Measurements from ENCODE around the gene TRIO. TPM values are rescaled to one million over a fixed set of nuclear protein-coding genes. Genes with fewer than 3 reads are reported as not detected.

The TRIO gene
- total and polyA plus RNA-seq, 2 of the 8 experiments (the other 6 are each of a cell fraction or from before 2014, with no cell fraction given), result 35.1 to 69.1 TPM

DNA sequence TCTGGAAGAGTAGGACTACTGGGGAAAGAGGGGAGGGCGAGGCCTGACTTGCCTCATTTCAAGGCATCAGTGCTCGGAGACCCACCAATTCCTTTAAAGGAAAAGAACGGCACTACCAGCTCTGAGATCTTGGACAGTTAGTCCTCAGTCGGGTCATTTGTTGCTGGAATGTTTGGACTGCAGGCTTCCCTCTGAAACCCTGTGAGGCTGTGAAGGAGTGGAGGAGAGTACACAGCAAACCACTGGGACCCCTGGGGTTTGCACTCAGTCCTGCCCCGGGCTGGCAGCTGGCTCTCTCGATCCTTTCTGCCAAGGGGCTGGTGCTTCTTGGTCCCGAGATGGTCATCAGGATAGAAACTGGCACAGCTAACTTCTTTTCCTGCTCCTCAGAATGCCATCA is 194.5 kb downstream of the TRIO start (continued):
- TF ChIP-seq, protein P1, sequence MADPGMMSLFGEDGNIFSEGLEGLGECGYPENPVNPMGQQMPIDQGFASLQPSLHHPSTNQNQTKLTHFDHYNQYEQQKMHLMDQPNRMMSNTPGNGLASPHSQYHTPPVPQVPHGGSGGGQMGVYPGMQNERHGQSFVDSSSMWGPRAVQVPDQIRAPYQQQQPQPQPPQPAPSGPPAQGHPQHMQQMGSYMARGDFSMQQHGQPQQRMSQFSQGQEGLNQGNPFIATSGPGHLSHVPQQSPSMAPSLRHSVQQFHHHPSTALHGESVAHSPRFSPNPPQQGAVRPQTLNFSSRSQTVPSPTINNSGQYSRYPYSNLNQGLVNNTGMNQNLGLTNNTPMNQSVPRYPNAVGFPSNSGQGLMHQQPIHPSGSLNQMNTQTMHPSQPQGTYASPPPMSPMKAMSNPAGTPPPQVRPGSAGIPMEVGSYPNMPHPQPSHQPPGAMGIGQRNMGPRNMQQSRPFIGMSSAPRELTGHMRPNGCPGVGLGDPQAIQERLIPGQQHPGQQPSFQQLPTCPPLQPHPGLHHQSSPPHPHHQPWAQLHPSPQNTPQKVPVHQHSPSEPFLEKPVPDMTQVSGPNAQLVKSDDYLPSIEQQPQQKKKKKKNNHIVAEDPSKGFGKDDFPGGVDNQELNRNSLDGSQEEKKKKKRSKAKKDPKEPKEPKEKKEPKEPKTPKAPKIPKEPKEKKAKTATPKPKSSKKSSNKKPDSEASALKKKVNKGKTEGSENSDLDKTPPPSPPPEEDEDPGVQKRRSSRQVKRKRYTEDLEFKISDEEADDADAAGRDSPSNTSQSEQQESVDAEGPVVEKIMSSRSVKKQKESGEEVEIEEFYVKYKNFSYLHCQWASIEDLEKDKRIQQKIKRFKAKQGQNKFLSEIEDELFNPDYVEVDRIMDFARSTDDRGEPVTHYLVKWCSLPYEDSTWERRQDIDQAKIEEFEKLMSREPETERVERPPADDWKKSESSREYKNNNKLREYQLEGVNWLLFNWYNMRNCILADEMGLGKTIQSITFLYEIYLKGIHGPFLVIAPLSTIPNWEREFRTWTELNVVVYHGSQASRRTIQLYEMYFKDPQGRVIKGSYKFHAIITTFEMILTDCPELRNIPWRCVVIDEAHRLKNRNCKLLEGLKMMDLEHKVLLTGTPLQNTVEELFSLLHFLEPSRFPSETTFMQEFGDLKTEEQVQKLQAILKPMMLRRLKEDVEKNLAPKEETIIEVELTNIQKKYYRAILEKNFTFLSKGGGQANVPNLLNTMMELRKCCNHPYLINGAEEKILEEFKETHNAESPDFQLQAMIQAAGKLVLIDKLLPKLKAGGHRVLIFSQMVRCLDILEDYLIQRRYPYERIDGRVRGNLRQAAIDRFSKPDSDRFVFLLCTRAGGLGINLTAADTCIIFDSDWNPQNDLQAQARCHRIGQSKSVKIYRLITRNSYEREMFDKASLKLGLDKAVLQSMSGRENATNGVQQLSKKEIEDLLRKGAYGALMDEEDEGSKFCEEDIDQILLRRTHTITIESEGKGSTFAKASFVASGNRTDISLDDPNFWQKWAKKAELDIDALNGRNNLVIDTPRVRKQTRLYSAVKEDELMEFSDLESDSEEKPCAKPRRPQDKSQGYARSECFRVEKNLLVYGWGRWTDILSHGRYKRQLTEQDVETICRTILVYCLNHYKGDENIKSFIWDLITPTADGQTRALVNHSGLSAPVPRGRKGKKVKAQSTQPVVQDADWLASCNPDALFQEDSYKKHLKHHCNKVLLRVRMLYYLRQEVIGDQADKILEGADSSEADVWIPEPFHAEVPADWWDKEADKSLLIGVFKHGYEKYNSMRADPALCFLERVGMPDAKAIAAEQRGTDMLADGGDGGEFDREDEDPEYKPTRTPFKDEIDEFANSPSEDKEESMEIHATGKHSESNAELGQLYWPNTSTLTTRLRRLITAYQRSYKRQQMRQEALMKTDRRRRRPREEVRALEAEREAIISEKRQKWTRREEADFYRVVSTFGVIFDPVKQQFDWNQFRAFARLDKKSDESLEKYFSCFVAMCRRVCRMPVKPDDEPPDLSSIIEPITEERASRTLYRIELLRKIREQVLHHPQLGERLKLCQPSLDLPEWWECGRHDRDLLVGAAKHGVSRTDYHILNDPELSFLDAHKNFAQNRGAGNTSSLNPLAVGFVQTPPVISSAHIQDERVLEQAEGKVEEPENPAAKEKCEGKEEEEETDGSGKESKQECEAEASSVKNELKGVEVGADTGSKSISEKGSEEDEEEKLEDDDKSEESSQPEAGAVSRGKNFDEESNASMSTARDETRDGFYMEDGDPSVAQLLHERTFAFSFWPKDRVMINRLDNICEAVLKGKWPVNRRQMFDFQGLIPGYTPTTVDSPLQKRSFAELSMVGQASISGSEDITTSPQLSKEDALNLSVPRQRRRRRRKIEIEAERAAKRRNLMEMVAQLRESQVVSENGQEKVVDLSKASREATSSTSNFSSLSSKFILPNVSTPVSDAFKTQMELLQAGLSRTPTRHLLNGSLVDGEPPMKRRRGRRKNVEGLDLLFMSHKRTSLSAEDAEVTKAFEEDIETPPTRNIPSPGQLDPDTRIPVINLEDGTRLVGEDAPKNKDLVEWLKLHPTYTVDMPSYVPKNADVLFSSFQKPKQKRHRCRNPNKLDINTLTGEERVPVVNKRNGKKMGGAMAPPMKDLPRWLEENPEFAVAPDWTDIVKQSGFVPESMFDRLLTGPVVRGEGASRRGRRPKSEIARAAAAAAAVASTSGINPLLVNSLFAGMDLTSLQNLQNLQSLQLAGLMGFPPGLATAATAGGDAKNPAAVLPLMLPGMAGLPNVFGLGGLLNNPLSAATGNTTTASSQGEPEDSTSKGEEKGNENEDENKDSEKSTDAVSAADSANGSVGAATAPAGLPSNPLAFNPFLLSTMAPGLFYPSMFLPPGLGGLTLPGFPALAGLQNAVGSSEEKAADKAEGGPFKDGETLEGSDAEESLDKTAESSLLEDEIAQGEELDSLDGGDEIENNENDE (IDR thresholded peaks at IDR 0.05; ENCODE audit: insufficient replicate concordance, low read length), result no peak
- TF ChIP-seq TAF1 (IDR thresholded peaks at IDR 0.05; ENCODE audit: low read depth, low read length) (no peak), CTBP2 (IDR thresholded peaks at IDR 0.05; ENCODE audit: borderline replicate concordance, insufficient read depth, insufficient read length, low read length) (no peak), CBX8 (IDR thresholded peaks at IDR 0.05; ENCODE audit: borderline replicate concordance, low read depth, low read length) (no peak)
